ENCODE data around the gene WDR49. TPM values are rescaled to one million over a fixed set of nuclear protein-coding genes. Genes with fewer than 3 reads are reported as not detected.

WDR49 gene
- under 0.01 and 0.32 TPM in 2 replicates for total RNA-seq

- no peak within 1 kb of the TSS for H3K4me3 ChIP-seq (ENCODE audit: low read depth, low read length)
- TF ChIP-seq, protein P1, sequence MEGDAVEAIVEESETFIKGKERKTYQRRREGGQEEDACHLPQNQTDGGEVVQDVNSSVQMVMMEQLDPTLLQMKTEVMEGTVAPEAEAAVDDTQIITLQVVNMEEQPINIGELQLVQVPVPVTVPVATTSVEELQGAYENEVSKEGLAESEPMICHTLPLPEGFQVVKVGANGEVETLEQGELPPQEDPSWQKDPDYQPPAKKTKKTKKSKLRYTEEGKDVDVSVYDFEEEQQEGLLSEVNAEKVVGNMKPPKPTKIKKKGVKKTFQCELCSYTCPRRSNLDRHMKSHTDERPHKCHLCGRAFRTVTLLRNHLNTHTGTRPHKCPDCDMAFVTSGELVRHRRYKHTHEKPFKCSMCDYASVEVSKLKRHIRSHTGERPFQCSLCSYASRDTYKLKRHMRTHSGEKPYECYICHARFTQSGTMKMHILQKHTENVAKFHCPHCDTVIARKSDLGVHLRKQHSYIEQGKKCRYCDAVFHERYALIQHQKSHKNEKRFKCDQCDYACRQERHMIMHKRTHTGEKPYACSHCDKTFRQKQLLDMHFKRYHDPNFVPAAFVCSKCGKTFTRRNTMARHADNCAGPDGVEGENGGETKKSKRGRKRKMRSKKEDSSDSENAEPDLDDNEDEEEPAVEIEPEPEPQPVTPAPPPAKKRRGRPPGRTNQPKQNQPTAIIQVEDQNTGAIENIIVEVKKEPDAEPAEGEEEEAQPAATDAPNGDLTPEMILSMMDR (IDR thresholded peaks at IDR 0.05; ENCODE audit: insufficient read depth, low read depth, low read length): no peak
- DNase-seq (ENCODE audit: low read depth): no peak
Observed at GRCh38 chr3:167653760-167654159, at the start of gene WDR49. Gene WDR49, minus strand, starts transcription at chr3:167653942. Its CDS starts 517 bp downstream, at chr3:167653425.

DNA sequence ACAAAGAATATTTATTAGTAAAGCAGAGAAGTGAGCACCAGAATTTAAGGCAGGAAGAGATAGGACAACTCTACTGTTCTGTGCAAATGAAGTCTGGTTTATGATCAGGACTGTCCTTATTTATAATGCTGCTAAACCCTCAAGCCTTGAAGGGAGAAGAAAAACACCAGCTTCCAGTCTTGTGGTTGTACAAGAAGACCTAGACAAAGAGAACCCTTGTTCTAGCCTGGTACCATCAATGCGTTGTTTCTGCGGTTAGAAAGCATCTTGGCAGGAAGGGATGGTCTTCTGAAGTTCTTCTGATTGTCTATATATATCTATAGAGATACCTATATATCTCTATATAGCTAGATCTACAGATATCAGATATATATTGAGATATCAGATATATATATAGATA, 47.2 kb upstream of the WDR49 start:
- TF ChIP-seq, protein P1 (IDR thresholded peaks at IDR 0.05; ENCODE audit: insufficient read depth, low read depth, low read length): no peak
- H3K4me3 ChIP-seq (ENCODE audit: low read depth, low read length): no peak overlapping the region
- DNase-seq (ENCODE audit: low read depth): no peak

GRCh38 chr3:167700046-167700445, 46.3 kb upstream of the WDR49 start:
- TF ChIP-seq, protein P1 (IDR thresholded peaks at IDR 0.05; ENCODE audit: insufficient read depth, low read depth, low read length): no peak
- DNase-seq (ENCODE audit: low read depth): no peak
- H3K4me3 ChIP-seq (ENCODE audit: low read depth, low read length): no peak overlapping the region

DNA sequence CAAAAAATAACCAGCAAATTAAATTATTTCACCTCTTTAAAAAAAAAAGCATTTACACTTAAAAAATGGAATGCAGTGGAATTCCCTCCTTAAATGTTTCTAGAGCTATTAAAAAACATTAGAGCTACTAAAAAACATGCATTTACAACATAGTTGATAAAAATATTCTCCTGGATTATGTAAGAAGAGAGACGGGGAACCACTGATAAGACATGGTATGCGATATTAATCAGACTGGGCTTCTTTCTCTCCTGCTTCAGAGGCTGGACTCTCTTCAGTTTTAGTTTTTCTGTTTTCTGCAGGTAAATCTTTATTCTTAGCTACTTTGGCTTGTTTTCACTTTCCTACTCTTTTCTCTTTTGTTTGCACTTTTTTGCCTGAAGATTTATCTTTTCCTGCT, 40.4 kb upstream of the WDR49 start:
- no peak overlapping the region for H3K4me3 ChIP-seq (ENCODE audit: low read depth, low read length)
- DNase-seq (ENCODE audit: low read depth): no peak
- TF ChIP-seq, protein P1 (IDR thresholded peaks at IDR 0.05; ENCODE audit: insufficient read depth, low read depth, low read length): no peak

DNA sequence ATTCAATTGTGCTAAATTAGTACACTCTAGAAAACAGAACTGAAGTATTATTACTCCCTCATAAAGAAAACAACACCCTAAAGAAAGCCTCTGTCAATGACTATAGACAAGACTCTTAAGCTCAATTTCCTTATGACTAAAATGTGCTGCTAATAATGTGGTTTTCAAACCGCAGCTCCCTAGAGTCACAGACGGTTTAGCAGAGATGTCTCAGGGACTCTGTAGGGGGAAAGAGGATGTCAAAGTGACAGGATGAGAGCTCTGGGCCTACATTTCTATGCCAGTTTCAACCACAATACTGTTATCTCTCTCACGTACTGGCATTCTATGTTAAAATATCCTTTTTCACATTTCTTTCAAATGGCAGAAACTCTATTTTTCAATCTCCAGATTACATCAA, 37.6 kb upstream of the WDR49 start:
- TF ChIP-seq, protein P1 (IDR thresholded peaks at IDR 0.05; ENCODE audit: insufficient read depth, low read depth, low read length): no peak
- no peak for DNase-seq (ENCODE audit: low read depth)
- H3K4me3 ChIP-seq (ENCODE audit: low read depth, low read length): no peak overlapping the region

- DNase-seq (ENCODE audit: low read depth): peak; percentile 70
- no peak overlapping the region for H3K4me3 ChIP-seq (ENCODE audit: low read depth, low read length)
- TF ChIP-seq, protein P1 (IDR thresholded peaks at IDR 0.05; ENCODE audit: insufficient read depth, low read depth, low read length): peak; percentile 61
Observed at GRCh38 chr3:167684388-167684993, 30.7 kb upstream of the WDR49 start.

- peak; percentile 75 for DNase-seq (ENCODE audit: low read depth)
- H3K4me3 ChIP-seq (ENCODE audit: low read depth, low read length): no peak overlapping the region
- TF ChIP-seq, protein P1 (IDR thresholded peaks at IDR 0.05; ENCODE audit: insufficient read depth, low read depth, low read length): no peak
Observed at GRCh38 chr3:167679526-167679925, 25.8 kb upstream of the WDR49 start.

All from fibroblast of villous mesenchyme (primary cell).